GM12864 (cell line): ENCODE results near the gene C22orf23.

Source experiments
- DNase-seq: peaks from one replicate; pipeline ENCODE4 v3.0.0-alpha.2; 2011; ENCODE audit warnings: low read depth
- H3K4me3 ChIP-seq: 2 replicates; pipeline ENCODE4 v1.5.1; 2011; ENCODE audit warnings: mild to moderate bottlenecking, low read depth, low read length, control low read depth
- TF ChIP-seq, protein P1 (sequence below): IDR thresholded peaks from 2 replicates; pipeline ENCODE4 v1.5.1; 2011; ENCODE audit warnings: low read depth, mild to moderate bottlenecking, moderate library complexity, low read length, control low read depth, inconsistent platforms; ENCODE audit errors: missing control alignments

The C22orf23 gene

DNA sequence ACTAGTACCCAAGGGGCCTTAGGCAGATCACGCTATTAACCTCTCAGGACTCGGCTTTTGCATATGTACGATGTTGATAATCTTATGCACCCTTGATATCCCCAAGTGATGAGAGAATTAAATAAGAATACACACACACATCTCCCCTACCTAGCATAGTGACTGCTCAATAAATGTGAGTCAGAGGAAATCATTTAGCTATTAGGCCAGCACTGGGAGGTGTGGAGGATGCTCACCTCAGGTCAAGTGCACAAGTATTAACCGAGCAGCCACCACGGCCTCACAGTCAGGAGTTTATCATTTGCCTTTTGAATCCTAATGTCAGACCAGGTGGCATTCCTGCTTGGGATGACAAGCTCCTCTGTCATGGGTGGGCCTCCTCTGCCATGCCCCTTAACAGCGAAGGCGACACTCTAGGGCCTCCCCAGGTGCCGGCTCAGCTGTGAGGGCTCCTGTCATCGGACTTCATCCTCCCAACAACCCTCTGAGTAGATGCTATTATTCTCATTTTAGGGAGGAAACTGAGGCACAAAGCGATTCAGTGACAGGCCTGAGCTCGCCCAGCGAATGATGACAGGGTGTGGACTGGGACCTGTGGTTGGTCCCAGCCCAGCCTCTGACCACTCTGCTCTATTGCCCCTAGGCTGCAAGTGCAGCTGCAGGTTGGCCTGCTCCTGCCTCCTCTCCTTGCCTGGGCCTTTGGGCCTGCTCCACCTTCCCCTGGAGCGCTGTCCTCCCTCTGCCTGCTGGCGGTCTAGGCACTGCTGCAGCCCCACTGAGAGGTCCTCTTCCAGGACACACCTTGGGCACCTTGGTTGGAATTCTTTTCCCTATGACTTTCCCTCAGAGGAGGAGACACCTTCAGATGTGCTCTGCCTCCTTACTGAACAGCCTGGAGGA lies 36.0 kb upstream of the C22orf23 start:
- DNase-seq: no peak
- TF ChIP-seq, protein P1, sequence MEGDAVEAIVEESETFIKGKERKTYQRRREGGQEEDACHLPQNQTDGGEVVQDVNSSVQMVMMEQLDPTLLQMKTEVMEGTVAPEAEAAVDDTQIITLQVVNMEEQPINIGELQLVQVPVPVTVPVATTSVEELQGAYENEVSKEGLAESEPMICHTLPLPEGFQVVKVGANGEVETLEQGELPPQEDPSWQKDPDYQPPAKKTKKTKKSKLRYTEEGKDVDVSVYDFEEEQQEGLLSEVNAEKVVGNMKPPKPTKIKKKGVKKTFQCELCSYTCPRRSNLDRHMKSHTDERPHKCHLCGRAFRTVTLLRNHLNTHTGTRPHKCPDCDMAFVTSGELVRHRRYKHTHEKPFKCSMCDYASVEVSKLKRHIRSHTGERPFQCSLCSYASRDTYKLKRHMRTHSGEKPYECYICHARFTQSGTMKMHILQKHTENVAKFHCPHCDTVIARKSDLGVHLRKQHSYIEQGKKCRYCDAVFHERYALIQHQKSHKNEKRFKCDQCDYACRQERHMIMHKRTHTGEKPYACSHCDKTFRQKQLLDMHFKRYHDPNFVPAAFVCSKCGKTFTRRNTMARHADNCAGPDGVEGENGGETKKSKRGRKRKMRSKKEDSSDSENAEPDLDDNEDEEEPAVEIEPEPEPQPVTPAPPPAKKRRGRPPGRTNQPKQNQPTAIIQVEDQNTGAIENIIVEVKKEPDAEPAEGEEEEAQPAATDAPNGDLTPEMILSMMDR: no peak

DNA sequence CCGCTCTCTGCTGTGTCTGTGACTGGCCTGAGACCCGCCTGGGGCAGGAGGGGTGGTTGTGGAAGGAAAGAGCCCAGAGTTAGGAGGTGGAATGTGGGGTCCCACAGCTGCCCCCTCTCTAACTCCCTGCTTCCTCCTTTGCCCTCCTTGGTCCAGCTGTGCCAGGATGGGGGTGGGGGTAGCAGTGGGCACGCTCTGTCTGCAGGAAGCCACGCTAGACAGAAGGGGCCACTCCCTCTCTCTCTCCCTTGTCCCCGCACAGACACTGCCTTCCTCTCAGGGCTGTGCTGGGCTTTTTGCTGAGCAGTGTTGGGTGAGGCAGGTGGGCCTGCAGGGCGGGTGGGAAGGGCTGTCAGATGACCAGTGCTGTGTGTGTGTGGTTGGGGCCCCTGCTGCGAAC lies 33.0 kb upstream of the C22orf23 start:
- no peak for DNase-seq

More for the DNA sequence above, 36.0 kb upstream of the C22orf23 start:
- H3K4me3 ChIP-seq: no peak overlapping the region

DNA sequence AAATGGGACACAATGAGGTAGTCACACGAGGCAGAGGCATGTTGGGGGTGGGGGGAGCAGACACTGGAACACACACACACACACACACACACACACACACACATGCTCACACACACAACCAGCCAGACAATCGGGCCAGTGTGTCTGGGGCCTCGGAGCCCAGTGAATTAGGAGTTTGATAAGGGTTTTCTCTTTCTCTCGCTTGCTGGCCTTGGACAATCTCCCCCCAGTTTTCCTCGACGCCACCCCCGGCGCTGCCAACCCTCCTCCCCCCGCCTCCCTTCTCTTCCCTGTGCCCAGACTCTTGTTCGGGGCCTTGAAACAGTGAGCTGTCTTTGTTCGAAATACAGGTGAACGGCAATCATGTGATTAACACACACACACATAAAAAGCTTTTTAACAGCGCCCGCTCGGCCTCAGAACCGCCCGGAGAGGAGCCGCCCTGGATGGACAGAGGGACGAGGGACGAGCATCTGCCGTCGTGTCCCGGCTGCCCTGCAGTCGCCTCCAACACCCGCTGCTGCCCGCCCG lies 32.4 kb upstream of the C22orf23 start:
- TF ChIP-seq, protein P1: no peak
- no peak for DNase-seq
- no peak overlapping the region for H3K4me3 ChIP-seq

More for the DNA sequence above, 33.0 kb upstream of the C22orf23 start:
- TF ChIP-seq, protein P1: no peak
- H3K4me3 ChIP-seq: no peak overlapping the region

DNA sequence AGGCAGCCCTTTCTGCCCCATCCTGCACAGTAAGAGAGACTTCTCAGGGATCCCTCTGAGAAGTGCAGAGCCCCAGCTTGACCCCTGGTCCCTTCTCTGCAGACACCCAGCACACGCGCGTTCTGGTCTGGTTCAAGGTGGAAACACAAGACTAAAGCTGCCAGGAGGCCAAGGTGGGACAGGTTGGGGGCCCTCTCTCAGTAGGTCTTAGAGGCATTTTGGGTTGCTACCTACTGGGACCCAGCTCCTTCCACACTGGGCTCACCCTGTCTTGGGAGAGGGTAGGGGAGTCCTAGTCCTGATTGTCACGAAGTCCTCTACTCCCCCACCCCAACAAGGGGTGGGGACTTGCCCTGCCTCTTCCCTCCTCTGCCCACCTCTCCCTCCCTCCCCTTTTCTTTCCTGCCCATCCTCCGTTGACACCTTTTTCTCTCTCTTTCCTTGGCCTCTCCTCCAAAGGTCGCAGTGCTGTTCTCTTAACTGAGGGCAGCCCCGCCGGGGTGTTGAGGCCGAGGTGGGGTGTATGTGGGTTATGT lies 31.7 kb upstream of the C22orf23 start:
- no peak for DNase-seq
- TF ChIP-seq, protein P1: no peak
- H3K4me3 ChIP-seq: no peak overlapping the region

DNA sequence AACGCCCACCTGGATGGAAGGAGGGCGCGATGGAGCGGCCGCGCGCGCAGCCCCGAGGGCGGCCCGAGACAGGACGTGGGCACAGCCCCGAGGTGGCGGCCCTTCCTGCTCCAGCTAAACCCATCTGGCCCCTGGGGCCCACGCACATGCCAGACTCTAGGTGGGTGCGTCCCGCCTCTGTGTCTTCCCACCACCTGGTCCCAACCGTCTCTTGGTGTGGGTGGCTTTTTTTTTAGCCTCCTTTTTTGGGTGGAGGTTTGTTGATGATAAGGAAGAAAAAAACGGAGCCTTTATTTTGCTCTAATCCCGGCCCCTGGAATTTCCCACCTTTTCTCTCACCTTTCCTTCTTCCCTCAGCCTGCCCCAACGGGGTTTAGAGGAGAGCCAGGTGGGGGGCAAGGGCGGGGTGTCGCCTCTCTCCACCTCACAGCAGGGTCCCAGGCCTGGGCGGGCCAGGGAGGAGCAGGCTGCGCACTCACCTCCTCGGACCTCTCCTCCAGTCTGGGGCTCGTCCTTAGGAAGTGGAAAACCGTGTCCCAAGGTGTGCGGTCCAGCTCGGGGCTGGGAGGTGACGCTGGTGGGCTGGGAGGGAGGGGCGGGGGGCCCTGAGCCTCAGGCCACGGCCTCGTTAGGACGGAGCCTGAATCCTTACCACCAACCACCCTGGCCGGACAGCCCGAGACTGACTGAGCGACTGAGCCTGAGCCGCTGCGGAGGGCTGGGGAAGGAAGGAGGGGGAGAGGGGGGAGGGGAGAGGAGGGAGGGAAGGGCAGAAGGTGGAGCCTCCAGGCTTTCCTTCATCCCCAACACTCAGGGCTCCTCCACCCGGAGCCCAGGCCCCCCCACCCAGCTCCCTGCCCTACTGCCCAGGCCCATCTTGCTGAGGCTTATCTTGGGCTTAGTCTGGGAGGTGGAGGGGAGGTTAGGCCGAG lies 30.7 kb upstream of the C22orf23 start, which contains the start of gene SOX10:
SOX10 (minus strand) TSS at position 696 of the 932 bp plus-strand sequence. CDS start 771 bp downstream, outside the sequence.
- H3K4me3 ChIP-seq: no peak within 1 kb of the TSS
- TF ChIP-seq, protein P1: no peak
- no peak for DNase-seq
